Endometrial microvascular endothelial cells (primary cell): ENCODE data around the gene TMEM179B. TPM values are rescaled to one million over a fixed set of nuclear protein-coding genes. Genes with fewer than 3 reads are reported as not detected.

Experiments
- in situ Hi-C: cut with HindIII; loops from 2 replicates; pipeline ENCODE4 v1.10.0; 2017; ENCODE audit warnings: low sequenced_read_pairs, low pct_unique_long_range_greater_than_20kb; ENCODE audit errors: inconsistent ontology term
- total RNA-seq: library from RNA; depleted of rRNA; stranded (reverse); fragments of >200 nt; gene quantifications from one replicate; pipeline ENCODE4 v1.2.3, GENCODE V29; 2015; ENCODE audit errors: inconsistent ontology term

TMEM179B gene
- total RNA-seq, 1 donor from 2014 or later, result 91.6 TPM

DNA sequence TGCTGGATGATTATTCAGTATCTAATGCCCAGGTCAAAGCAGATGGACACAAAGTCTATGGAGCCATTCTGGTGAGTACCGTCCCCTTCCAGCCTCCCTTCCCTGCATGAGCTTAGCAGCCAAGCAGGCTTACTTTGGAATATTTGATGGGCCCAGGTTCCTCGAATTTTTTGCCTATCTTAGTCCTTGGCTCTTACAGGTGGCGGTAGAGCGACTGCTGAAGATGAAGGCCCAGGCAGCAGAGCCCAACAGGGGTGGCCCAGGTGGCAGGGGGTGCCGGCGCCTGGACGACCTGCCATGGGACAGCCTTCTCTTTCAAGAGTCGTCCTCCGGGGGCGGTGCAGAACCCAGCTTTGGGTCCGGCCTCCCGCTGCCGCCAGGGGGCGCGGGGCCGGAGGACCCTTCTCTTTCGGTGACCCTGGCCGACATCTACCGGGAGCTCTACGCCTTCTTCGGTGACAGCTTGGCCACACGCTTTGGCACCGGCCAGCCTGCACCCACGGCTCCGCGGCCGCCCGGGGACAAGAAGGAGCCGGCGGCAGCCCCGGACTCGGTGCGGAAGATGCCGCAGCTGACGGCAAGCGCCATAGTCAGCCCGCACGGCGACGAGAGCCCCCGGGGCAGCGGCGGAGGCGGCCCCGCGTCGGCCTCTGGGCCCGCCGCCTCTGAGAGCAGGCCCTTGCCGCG lies 741 bp upstream of the TMEM179B start:
- in situ Hi-C loops, result no loop called here

GRCh38 chr11:62788991-62789390 lies 1.8 kb downstream of the TMEM179B start:
- in situ Hi-C loops, result no loop called here

DNA sequence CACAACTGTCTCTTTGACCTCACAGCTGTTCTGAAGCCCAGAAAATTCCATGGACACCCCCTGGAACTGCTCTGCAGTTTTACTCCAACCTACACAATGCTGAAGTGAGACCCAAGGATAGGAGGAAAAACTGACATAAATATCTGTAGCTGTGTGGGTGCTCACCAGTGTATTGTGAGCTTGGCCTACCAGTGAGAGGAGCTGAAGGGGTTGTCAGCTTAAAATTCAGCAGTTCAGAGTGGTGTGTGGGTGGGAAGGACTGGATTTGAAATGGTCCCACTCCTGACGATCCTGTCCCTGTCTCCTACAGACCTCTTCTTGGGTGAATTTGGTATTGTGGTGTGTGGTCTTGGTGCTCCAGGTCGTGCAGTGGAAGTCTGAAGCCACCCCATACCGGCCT lies 2.4 kb downstream of the TMEM179B start:
- in situ Hi-C loops, result no loop called here

GRCh38 chr11:62791501-62792201 lies 4.4 kb downstream of the TMEM179B start, which contains the start of gene TMEM223:
TSS of gene TMEM223 (minus strand) at chr11:62792006. CDS start at chr11:62791994, 12 bp downstream.
- in situ Hi-C loops, result no loop called here

GRCh38 chr11:62792202-62792575 lies 5.0 kb downstream of the TMEM179B start:
- in situ Hi-C loops, result no loop called here

GRCh38 chr11:62794201-62794775 lies 7.1 kb downstream of the TMEM179B start:
- in situ Hi-C loops, result no loop called here

- in situ Hi-C loops, result no loop called here
These were observed 9.1 kb downstream of the TMEM179B start for GRCh38 chr11:62796281-62796680.

DNA sequence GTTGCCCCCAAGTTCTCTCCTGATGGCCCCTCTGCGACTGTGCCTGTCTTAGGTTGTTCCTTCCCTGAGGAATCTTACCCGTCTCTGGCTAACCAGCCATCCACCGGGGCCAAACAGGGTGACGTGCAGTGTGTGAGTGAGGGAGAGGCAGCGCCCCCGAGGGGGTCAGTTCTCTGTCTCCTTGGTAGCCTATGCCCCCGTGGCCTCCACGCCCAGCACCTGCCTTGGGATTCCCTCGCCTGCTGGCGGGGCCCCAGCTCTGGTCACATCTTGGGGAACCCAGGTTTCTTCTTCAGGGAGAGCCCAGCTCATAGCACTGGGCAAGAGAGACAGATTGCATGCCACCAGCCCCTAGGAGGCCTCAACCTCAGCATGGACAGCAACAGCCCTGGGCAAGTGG lies 12.3 kb downstream of the TMEM179B start:
- in situ Hi-C loops, result no loop called here

DNA sequence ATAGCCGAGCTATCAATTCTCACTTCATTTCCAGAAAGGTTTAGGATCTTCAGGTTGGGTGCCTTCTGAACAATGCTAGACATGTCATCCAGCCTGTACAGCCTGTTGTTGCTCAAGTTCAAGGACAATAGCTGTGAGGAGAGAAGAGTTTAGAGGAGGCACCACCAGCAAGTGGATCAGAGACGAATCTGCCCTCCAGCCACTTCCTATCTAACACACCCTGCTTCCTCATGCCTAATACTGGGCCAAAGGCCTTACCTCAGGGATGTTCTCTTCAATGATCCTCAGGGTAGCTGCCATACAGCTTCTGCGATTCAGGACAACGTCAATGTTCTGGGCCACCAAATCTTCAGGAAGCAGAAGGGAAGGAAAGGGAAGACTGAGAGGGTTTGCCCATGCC lies 13.9 kb downstream of the TMEM179B start:
- in situ Hi-C loops, result no loop called here

GRCh38 chr11:62804310-62805075 lies 17.3 kb downstream of the TMEM179B start:
- in situ Hi-C loops, result no loop called here

DNA sequence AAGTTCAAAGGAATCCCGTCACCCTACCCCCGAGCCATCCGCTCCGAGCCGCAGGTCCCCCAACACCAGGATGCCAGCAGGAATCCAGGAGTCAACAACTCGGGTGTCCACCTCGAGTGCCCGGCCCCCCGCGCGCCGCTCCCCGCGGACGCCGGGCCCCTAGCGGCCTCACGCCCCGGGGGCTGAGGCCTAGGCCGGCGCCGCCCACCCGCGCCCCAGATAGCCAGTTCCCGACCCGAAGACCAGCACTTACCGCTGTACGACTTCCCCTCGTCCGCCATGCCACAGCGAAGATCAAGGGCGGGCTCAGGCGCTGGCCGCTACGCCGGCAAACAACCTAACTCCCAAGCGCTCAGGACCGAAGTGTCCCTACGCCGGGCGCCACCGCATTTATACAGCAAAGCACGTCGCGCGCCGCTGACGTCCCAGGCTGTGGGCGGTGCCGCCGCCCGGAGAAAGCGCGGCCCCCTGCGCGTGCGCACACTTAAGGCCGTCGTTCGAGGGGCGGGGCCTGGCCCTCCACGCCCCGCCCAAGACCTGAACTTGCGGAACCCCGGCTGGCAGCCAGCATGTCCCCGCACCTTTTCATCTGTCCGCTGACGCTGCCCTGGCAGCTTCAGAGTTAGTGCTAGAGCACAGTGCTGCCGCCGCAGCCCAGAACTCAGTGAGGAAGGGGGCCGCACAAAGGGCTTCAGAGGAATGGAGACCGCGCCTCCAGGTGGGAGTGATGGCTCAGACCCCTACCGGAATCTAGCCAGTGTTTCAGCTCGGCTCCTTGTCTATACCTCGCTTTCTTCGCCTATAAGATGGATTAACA lies 18.1 kb downstream of the TMEM179B start, which contains the start of gene NXF1:
NXF1 (minus strand) TSS at position 365 of the 817 bp plus-strand sequence; CDS start at position 281, 84 bp downstream.
- in situ Hi-C loops, result no loop called here

- in situ Hi-C loops, result no loop called here
These were observed 18.8 kb downstream of the TMEM179B start for GRCh38 chr11:62805961-62806441.

- in situ Hi-C loops, result no loop called here
These were observed 19.5 kb downstream of the TMEM179B start for GRCh38 chr11:62806611-62807121.

GRCh38 chr11:62810748-62811147 lies 23.5 kb downstream of the TMEM179B start:
- in situ Hi-C loops, result no loop called here

DNA sequence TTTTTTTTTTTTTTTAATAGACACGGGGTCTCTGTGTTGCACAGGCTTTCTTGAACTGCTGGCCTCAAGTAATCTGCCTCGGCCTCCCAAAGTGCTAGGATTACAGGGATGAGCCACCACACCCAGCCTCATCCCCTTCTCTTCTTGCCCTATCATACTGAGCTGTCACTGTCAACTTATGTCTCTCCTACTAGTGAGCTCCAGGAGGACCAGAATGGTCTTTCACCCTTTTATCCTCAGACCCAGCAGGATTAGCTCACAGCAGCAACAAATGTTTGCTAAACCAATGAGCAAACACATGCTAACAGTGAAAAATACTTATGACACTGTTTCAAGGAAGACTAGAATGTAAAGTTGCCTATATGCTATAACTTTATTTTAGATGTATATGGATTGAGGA lies 24.5 kb downstream of the TMEM179B start:
- in situ Hi-C loops, result no loop called here

DNA sequence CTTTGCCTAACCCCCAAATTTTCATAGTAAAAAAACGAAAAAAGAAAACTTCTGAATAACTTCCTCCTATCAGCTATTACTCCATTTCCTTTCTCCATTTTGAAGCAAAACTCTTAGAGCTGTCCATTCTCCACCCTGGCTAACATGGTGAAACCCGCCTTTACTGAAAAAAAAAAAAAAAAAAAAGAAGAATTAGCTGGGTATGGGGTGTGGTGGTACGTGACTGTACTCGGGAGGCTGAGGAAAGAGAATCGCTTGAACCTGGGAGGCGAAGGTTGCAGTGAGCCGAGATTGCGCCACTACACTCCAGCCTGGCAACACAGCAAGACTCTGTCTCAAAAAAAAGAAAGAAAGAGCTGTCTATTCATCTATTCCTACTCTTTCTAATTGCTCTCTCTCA lies 29.4 kb downstream of the TMEM179B start:
- in situ Hi-C loops, result no loop called here

GRCh38 chr11:62817129-62817528 lies 29.9 kb downstream of the TMEM179B start:
- in situ Hi-C loops, result no loop called here

DNA sequence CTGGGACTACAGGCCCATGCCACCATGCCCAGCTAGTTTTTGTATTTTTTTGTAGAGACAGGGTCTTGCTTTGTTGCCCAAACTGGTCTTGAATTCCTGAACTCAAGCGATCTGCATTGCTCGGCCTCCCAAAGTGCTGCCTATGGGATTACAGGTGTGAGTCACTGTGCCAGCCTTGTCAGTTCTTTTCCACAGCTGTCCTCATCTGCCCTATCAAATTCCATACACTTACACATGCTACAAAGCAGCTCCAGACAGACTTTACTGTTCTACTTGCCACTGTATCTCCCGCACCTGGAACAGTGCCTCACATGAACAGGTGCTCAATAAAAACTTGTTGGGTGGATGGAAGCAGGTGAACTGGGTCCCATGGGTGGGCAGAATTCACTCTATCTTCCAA lies 36.5 kb downstream of the TMEM179B start:
- in situ Hi-C loops, result no loop called here
